GM12864 (cell line): ENCODE results near the gene PAWR.

Source experiments
- DNase-seq: peaks from one replicate; pipeline ENCODE4 v3.0.0-alpha.2; 2011; ENCODE audit warnings: low read depth
- H3K4me3 ChIP-seq: 2 replicates; pipeline ENCODE4 v1.5.1; 2011; ENCODE audit warnings: mild to moderate bottlenecking, low read depth, low read length, control low read depth
- CTCF ChIP-seq: IDR thresholded peaks from 2 replicates; pipeline ENCODE4 v1.5.1; 2011; ENCODE audit warnings: low read depth, mild to moderate bottlenecking, moderate library complexity, low read length, control low read depth, inconsistent platforms; ENCODE audit errors: missing control alignments

PAWR gene

GRCh38 chr12:79644274-79645234, 46.2 kb downstream of the PAWR start:
- no peak for DNase-seq
- TF ChIP-seq CTCF: no peak
- no peak overlapping the region for H3K4me3 ChIP-seq

- no peak for TF ChIP-seq CTCF
- no peak overlapping the region for H3K4me3 ChIP-seq
- DNase-seq: no peak
Measured at GRCh38 chr12:79643821-79644220, 46.9 kb downstream of the PAWR start.

DNA sequence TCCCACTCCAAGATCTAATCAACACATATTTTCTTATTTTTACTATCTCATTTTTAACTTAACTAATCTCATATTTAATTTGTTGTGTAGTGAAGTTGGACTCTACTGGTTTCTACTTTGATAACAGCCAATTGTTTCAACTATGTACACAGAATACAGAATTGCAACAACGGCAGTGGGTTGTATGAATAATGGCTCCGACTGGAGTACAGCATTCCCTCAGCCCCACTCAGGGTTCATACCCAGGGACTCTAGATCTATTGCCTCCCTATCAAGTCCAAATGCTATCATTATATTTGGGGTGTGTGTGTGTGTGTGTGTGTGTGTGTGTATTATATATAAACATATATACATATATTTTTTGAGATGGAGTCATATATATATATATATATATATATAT, 52.3 kb downstream of the PAWR start:
- no peak overlapping the region for H3K4me3 ChIP-seq
- TF ChIP-seq CTCF: no peak
- DNase-seq: no peak

- no peak for TF ChIP-seq CTCF
- no peak overlapping the region for H3K4me3 ChIP-seq
- DNase-seq: no peak
Measured at GRCh38 chr12:79637093-79637492, 53.7 kb downstream of the PAWR start.

- DNase-seq: no peak
- no peak for TF ChIP-seq CTCF
- no peak overlapping the region for H3K4me3 ChIP-seq
Measured at GRCh38 chr12:79635676-79636075, 55.1 kb downstream of the PAWR start.

- no peak for DNase-seq
- TF ChIP-seq CTCF: no peak
- no peak overlapping the region for H3K4me3 ChIP-seq
Measured at GRCh38 chr12:79634957-79635471, 55.8 kb downstream of the PAWR start.
